Smooth muscle cell (in vitro differentiated cells): Measurements from ENCODE around the gene PRRC2B. TPM values are rescaled to one million over a fixed set of nuclear protein-coding genes. Genes with fewer than 3 reads are reported as not detected.

ENCODE experiments used
- DNase-seq: peaks from one replicate; lab custom pipeline; 2025; ENCODE audit not compliant: unreplicated experiment; lab: John Stamatoyannopoulos, UW
- H2AFZ ChIP-seq: fragments of 200-600 bp; sonication (generic); 2 replicates; pipeline ENCODE4 v1.6.0; 2016; ENCODE audit warnings: antibody characterized with exemption, low read depth, mild to moderate bottlenecking
- H3F3A ChIP-seq: fragments of 200-600 bp; sonication (generic); 2 replicates; pipeline ENCODE4 v1.6.0; 2017; ENCODE audit warnings: antibody characterized with exemption, low read depth
- H3K27ac ChIP-seq: fragments of 200-600 bp; sonication (generic); 2 replicates; pipeline ENCODE4 v1.5.1; 2016; ENCODE audit warnings: low read depth, mild to moderate bottlenecking
- H3K27me3 ChIP-seq: fragments of 200-600 bp; sonication (generic); 2 replicates; pipeline ENCODE4 v1.6.1; 2016; ENCODE audit warnings: low read depth, mild to moderate bottlenecking
- H3K36me3 ChIP-seq: fragments of 200-600 bp; sonication (generic); 2 replicates; pipeline ENCODE4 v1.5.1; 2016; ENCODE audit warnings: low read depth
- H3K4me1 ChIP-seq: fragments of 200-600 bp; sonication (generic); 2 replicates; pipeline ENCODE4 v1.5.1; 2016; ENCODE audit warnings: low read depth
- H3K4me2 ChIP-seq: fragments of 200-600 bp; sonication (generic); 2 replicates; pipeline ENCODE4 v1.6.0; 2016; ENCODE audit warnings: mild to moderate bottlenecking
- H3K4me3 ChIP-seq: fragments of 200-600 bp; sonication (generic); 2 replicates; pipeline ENCODE4 v1.5.1; 2016; ENCODE audit warnings: mild to moderate bottlenecking
- H3K79me2 ChIP-seq: fragments of 200-600 bp; sonication (generic); 2 replicates; pipeline ENCODE4 v1.6.0; 2016; ENCODE audit warnings: low read depth, mild to moderate bottlenecking
- H3K9ac ChIP-seq: fragments of 200-600 bp; sonication (generic); 2 replicates; pipeline ENCODE4 v1.6.0; 2016; ENCODE audit warnings: low read depth
- H3K9me3 ChIP-seq: fragments of 200-600 bp; sonication (generic); replicated peaks from 2 replicates; pipeline ENCODE4 v1.5.1; 2016; ENCODE audit warnings: low read depth
- H4K20me1 ChIP-seq: fragments of 200-600 bp; sonication (generic); 2 replicates; pipeline ENCODE4 v1.6.0; 2016; ENCODE audit warnings: low read depth
- CTCF ChIP-seq: fragments of 200-600 bp; sonication (generic); IDR thresholded peaks from 2 replicates; pipeline ENCODE4 v1.5.1; 2017; ENCODE audit warnings: borderline replicate concordance, mild to moderate bottlenecking, antibody characterized with exemption; ENCODE audit not compliant: insufficient read depth, poor library complexity, severe bottlenecking
- WGBS: methylation state at CpG from one replicate; pipeline ENCODE4 v1.1.7; 2016; ENCODE audit warnings: low lambda C conversion rate; 5-methylcytosine and 5-hydroxymethylcytosine counted together
- polyA plus RNA-seq: library from polyadenylated mRNA; unstranded; fragments of >200 nt; fragmentation: Nextera tagmentation; extraction: Ambion mirVana; gene quantifications from 2 replicates; pipeline ENCODE4 v1.2.1, GENCODE V29; 2016
- total RNA-seq: library from RNA; depleted of rRNA; stranded (reverse); fragments of >200 nt; gene quantifications from 2 replicates; pipeline ENCODE4 v1.2.3, GENCODE V29; 2014

PRRC2B gene
- total and polyA plus RNA-seq, 2 experiments from 2014 or later: 38.6 to 97.2 TPM

DNA sequence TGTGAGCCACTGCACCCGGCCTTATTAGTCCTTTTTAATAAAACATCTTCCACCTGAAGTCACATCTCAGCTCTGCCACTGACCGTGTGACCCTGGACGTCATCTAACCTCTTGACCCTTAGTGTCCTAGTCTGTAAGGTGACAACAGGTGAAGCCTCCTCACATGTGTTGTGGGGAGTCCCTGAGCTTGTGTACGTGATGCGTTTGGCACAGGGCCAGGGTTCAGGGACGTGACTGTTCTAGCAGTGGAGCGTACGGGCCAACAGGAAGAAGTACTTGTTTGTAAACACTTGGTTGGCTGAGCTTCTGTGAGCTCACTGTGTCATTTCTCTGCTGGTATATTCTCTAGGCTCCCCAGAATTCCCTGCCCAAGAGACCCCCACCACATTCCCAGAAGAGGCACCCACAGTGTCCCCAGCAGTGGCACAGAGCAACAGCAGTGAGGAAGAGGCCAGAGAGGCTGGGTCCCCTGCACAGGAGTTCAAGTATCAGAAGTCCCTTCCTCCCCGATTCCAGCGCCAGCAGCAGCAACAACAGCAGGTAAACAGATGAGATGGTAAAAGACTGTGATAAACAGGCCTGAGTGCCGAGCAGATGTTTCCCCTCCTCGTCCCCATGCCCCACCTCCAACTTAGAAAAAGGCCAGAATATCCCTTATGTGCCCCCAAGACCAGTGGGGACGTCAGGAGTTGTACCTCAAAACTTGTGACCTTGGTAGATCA lies 73.5 kb downstream of the PRRC2B start:
- Histone ChIP-seq H3K4me1 (no peaks in the 10 kb centered on the region), H3K79me2 (peaks cover 51% of the 10 kb centered on the region), H3F3A (no peaks in the 10 kb centered on the region), H3K4me3 (no peak overlapping the region), H3K36me3 (peaks cover 30% of the 10 kb centered on the region), H3K4me2 (no peak overlapping the region), H3K27ac (no peak overlapping the region), H3K9me3 (no peaks in the 10 kb centered on the region), H2AFZ (no peak overlapping the region), H3K27me3 (no peaks in the 10 kb centered on the region), H3K9ac (no peak overlapping the region), H4K20me1 (peaks cover 96% of the 10 kb centered on the region)
- 96% methylated on average over 13 of the region's 13 CpGs for WGBS
- DNase-seq: no peak
- TF ChIP-seq CTCF: no peak

GRCh38 chr9:131468031-131468430 lies 74.1 kb downstream of the PRRC2B start:
- H3K9me3 ChIP-seq: no peaks in the 10 kb centered on the region
- no peak for DNase-seq
- no peaks in the 10 kb centered on the region for H3K4me1 ChIP-seq
- no peaks in the 10 kb centered on the region for H3K27me3 ChIP-seq
- no peaks in the 10 kb centered on the region for H3F3A ChIP-seq
- no peak for TF ChIP-seq CTCF
- peaks cover 96% of the 10 kb centered on the region for H4K20me1 ChIP-seq
- no peak overlapping the region for H3K9ac ChIP-seq
- peaks cover 54% of the 10 kb centered on the region for H3K79me2 ChIP-seq
- WGBS: 96% methylated on average over 4 of the region's 4 CpGs
- H3K36me3 ChIP-seq: peaks cover 30% of the 10 kb centered on the region
- H3K27ac ChIP-seq: no peak overlapping the region
- H3K4me3 ChIP-seq: no peak overlapping the region
- no peak overlapping the region for H2AFZ ChIP-seq
- no peak overlapping the region for H3K4me2 ChIP-seq

GRCh38 chr9:131469356-131469755 lies 75.5 kb downstream of the PRRC2B start:
- Histone ChIP-seq H3K4me2 (no peak overlapping the region), H3K27ac (no peak overlapping the region), H3K4me3 (no peak overlapping the region), H3F3A (no peaks in the 10 kb centered on the region), H4K20me1 (peaks cover 95% of the 10 kb centered on the region), H3K79me2 (peaks cover 51% of the 10 kb centered on the region), H3K4me1 (no peaks in the 10 kb centered on the region), H3K9me3 (no peaks in the 10 kb centered on the region), H3K36me3 (peaks cover 30% of the 10 kb centered on the region), H3K27me3 (no peaks in the 10 kb centered on the region), H3K9ac (no peak overlapping the region), H2AFZ (no peak overlapping the region)
- WGBS: 99% methylated on average over 6 of the region's 6 CpGs
- DNase-seq: no peak
- TF ChIP-seq CTCF: no peak

- no peak overlapping the region for H3K27ac ChIP-seq
- H3K36me3 ChIP-seq: peaks cover 30% of the 10 kb centered on the region
- H3F3A ChIP-seq: no peaks in the 10 kb centered on the region
- no peaks in the 10 kb centered on the region for H3K27me3 ChIP-seq
- no peak overlapping the region for H3K4me2 ChIP-seq
- peaks cover 51% of the 10 kb centered on the region for H3K79me2 ChIP-seq
- H3K9ac ChIP-seq: no peak overlapping the region
- H2AFZ ChIP-seq: no peak overlapping the region
- no peaks in the 10 kb centered on the region for H3K9me3 ChIP-seq
- 98% methylated on average over 16 of the region's 16 CpGs for WGBS
- no peak for DNase-seq
- TF ChIP-seq CTCF: no peak
- peaks cover 94% of the 10 kb centered on the region for H4K20me1 ChIP-seq
- no peak overlapping the region for H3K4me3 ChIP-seq
- no peaks in the 10 kb centered on the region for H3K4me1 ChIP-seq
Measured at GRCh38 chr9:131469951-131470350, 76.1 kb downstream of the PRRC2B start.
